ENCODE results near the gene DNAH1.
"Not testable (repeated sequence)": the region's sequence is repeated elsewhere in the genome, so short reads cannot be mapped to it uniquely, and the experiment has no call there.

Gene DNAH1

DNA sequence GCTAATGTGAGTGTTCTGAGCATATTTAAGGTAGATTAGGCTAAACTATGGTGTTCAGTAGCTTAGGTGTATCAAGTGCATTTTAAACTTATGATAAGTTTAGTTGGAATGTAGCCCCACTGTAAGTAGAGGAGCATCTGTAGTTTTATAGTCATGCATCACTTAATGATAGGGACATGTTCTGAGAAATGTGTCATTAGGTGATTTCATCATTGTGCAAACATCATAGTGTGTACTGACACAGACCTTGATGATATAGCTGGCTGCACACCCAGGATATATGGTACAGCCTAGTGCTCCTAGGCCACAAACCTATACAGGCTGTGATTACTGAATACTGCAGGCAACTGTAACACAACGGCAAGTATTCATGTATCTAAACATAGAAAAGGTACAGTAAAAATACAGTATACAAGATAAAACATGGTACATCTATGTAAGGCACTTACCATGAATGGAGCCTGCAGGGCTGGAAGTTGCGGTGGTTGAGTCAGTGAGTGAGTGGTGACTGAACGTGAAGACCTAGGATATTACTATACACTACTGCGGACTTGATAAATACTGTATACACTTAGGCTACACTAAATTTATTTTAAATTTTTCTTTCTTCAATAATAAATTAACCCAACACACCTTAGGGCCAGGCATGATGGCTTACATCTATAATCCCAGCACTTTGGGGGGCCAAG lies 17.9 kb downstream of the DNAH1 start:
- Mint-ChIP-seq H3K4me3 (no peak overlapping the region), H3K9me3 (no peaks in the 10 kb centered on the region), H3K36me3 (no peaks in the 10 kb centered on the region), H3K27me3 (no peaks in the 10 kb centered on the region), H3K4me1 (no peaks in the 10 kb centered on the region), H3K27ac (no peak overlapping the region)

DNA sequence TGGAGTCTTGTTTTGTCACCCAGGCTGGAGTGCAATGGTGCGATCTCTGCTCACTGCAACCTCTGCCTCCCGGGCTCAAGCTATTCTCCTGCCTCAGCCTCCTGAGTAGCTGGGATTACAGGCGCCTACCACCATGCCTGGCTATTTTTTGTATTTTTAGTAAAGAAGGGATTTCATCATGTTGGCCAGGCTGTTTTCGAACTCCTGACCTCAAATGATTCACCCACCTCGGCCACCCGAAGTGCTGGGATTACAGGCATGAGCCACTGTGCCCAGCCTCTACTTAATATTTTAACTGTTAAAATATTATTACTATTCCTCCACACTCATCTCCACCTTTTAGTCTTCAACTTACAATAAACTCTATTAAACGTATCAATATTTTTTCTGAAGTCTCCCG lies 22.0 kb downstream of the DNAH1 start:
- not testable (repeated sequence) for H3K36me3 Mint-ChIP-seq, H3K27ac Mint-ChIP-seq, H3K4me1 Mint-ChIP-seq, H3K4me3 Mint-ChIP-seq, H3K27me3 Mint-ChIP-seq, H3K9me3 Mint-ChIP-seq

DNA sequence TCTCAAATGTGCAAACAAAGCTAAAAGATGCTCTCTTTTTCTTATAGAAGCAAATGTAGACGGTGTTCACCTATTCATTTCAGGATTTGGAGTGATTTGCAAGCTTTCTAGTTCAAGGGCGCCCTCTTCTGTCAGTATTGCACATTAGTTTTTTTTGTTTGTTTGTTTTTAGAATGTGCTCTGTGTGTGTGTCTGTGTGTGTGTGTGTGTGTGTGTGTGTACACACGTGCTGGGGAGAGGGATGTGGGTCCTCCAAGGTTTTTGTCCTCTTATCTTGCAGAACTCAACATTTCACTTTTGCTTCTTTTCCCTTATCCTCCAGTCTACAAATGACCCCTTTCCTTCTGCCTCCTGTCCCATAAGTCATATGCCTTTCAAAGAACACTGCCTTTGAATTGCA lies 23.5 kb downstream of the DNAH1 start:
- H3K4me1 Mint-ChIP-seq = peaks cover 8% of the 10 kb centered on the region
- H3K27me3 Mint-ChIP-seq = no peaks in the 10 kb centered on the region
- peaks cover 7% of the 10 kb centered on the region for H3K36me3 Mint-ChIP-seq
- H3K4me3 Mint-ChIP-seq = no peak overlapping the region
- H3K9me3 Mint-ChIP-seq = no peaks in the 10 kb centered on the region
- no peak overlapping the region for H3K27ac Mint-ChIP-seq

DNA sequence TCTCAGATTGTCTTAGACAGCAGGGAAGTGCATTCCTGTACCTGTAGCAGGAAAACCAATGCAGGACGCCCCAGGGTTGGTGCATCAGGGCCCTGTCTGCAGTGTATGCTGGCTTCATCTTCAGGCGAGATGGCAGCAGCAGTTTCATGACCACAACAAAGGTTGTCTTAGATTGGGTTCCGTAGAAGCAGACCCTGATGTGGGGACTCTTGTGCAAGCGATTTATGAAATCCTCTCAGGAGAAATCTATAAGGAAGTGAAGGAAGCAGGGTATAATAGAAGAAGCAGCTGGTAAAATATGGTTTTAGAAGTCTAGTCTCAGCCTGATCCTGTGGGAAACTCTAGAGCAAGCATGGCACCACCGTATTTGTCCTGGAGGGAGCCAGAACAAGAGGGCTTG lies 25.0 kb downstream of the DNAH1 start:
- no peak overlapping the region for H3K4me3 Mint-ChIP-seq
- peaks cover 8% of the 10 kb centered on the region for H3K4me1 Mint-ChIP-seq
- no peak overlapping the region for H3K27ac Mint-ChIP-seq
- no peaks in the 10 kb centered on the region for H3K9me3 Mint-ChIP-seq
- H3K27me3 Mint-ChIP-seq = no peaks in the 10 kb centered on the region
- H3K36me3 Mint-ChIP-seq = peaks cover 7% of the 10 kb centered on the region

DNA sequence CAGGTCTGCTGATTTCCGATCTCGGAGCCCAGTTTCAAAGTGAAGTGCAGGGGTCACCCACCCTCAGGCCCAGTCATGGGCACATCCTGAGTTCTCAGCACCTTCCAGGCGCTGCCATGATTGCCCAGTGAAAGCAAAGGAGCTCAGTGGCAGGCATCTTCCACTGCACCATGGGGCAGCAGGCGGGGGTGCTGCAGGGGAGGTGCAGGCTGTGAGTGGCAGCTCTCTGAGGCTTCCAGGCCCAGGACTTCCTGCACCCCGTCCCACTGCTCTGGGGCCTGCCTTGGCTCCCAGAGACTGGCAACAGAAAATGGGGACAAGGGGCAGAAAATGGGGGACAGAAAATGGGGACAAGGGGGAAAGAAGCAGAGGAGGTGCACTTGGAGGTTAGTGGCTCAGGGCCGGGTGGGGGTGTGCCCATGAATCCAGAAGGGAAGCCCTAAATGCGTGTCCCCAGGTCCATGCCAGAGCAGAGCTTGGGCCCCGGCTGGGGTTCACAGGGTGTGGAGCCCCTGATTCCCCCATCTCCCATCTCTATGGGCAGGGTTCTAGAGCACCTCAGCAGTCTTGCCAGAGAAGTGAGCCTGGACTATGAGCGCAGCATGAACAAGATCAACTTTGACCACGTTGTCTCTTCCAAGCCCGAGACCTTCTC lies 28.0 kb downstream of the DNAH1 start:
- Mint-ChIP-seq H3K4me3 (no peak overlapping the region), H3K9me3 (no peaks in the 10 kb centered on the region), H3K27ac (no peak overlapping the region), H3K4me1 (peaks cover 8% of the 10 kb centered on the region), H3K36me3 (peaks cover 9% of the 10 kb centered on the region), H3K27me3 (no peaks in the 10 kb centered on the region)

DNA sequence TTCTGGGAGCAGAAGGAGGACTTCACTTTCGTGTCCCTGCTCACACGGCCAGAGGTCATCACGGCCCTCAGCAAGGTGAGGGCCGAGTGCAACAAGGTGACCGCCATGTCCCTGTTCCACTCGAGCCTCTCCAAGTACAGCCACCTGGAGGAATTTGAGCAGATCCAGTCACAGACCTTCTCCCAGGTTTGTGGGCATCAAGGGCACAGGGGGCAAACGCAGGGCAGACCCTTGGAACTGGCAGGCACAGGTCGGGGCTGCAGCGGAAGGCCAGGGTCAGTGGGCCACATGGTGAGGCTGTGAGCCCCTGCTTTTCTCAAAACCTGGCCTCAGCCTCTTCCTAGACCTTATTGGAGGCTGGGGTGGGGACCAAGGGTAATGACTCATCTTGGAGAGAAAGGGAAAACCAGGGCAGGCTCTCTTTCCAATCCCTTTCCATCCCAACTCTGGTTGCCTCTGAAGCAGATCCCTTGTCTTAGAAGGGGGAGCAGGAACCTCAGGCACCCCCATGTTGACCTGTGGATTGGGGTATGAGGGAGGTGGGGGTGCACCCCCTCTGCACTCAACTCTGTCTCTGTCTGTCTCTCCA lies 29.5 kb downstream of the DNAH1 start:
- Mint-ChIP-seq H3K36me3 (peaks cover 4% of the 10 kb centered on the region), H3K4me1 (no peaks in the 10 kb centered on the region), H3K27ac (no peak overlapping the region), H3K9me3 (no peaks in the 10 kb centered on the region), H3K27me3 (no peaks in the 10 kb centered on the region), H3K4me3 (no peak overlapping the region)

DNA sequence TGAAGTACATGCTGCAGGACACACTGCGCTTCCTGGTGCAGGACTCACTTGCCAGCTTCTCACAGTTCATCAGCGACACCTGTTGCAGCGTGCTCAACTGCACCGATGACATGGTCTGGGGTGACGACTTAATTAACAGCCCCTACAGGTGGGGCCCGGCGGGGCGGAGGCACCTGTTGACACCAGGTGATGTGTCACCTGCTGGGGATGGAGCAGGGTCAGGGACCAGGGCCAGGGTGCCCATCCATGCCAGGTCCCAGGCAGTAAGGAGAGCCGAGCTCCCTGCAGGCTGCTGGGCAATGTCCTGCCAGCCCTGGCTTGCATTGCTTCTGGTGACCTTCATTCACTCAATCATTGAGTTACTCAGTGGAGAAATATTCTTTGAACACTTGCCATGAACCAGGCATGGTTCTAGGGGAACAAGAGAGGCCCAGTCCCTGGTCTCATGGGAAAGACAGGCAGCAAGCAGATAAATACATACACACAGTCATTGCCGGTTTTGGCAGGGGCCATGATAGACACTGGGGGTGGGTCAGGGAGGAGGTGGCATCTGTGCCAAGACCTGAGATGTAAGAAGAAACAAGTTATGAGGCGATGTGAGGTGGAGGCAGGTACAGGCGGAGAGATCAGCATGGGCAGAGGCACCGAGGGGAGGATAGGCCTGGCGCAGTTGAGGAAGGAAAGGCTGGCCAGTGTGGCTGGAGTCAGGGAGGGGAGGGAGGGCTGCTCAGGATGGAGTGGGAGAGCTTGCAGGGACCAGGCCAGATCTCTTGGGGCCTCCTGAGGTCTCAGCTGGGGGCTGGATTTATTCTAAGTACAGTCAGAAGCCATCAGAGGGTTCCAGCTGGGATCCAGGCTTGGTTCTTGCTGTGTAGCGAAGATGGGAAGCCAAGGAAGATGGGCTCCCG lies 30.8 kb downstream of the DNAH1 start:
- no peaks in the 10 kb centered on the region for H3K27me3 Mint-ChIP-seq
- H3K4me1 Mint-ChIP-seq = no peaks in the 10 kb centered on the region
- H3K36me3 Mint-ChIP-seq = peaks cover 2% of the 10 kb centered on the region
- no peaks in the 10 kb centered on the region for H3K9me3 Mint-ChIP-seq
- H3K27ac Mint-ChIP-seq = no peak overlapping the region
- no peak overlapping the region for H3K4me3 Mint-ChIP-seq

DNA sequence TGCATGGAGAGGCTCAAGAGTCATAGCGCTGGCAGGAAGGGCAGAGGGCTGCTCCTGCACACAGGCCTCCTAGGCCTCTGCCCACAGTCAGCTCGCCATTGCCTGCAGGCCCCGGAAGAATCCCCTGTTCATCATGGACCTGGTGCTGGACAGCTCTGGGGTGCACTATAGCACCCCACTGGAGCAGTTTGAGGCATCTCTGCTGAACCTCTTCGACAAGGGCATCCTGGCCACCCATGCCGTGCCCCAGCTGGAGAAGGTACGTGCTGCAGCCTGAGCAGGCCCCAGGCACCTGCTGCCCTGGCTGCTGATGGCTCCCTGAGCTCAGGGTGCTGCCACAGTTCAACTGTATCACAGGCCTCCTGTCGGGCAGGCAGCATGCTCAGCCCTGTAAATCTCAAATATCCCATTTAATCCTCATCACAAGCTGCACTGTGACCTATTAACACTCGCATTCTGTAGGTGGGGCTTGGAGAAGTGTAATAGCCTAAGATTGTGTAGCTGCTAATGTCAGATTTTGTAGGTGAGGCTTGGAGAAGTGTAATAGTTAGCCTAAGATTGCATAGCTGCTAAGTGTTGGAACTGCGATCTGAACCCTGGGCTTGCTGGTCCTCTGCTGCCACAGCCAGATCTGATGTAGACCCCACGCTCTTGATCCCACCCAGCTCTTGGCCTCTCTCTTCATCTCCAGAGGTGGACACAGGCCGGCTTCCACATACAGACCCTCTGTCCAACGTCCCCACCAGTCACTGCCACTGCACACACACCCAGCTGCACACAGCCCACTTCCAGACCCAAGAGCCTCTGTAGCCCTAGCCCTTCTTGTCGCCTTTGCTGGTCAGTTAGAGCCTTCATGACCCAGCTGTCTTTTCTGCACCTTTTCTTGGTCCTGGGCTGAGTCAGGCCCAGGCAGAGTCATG lies 31.9 kb downstream of the DNAH1 start:
- no peak overlapping the region for H3K27ac Mint-ChIP-seq
- no peak overlapping the region for H3K4me3 Mint-ChIP-seq
- no peaks in the 10 kb centered on the region for H3K9me3 Mint-ChIP-seq
- H3K27me3 Mint-ChIP-seq = no peaks in the 10 kb centered on the region
- peaks cover 2% of the 10 kb centered on the region for H3K36me3 Mint-ChIP-seq
- no peaks in the 10 kb centered on the region for H3K4me1 Mint-ChIP-seq

DNA sequence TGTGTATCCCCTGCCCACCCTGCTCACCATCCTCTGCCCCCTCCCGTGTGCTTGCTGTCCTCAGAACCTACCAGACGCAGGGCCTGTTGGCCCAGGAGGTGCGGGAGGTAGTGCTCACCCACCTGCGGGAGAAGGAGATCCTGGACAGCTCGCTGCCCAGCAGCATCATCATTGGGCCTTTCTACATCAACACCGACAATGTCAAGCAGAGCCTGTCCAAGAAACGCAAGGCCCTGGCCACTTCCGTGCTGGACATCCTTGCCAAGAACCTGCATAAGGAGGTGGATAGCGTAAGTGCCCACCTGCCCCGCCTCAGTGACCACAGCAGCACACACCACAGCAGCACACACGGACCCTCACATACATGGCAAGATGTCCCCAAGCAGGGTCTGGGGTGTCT lies 33.0 kb downstream of the DNAH1 start:
- no peaks in the 10 kb centered on the region for H3K27me3 Mint-ChIP-seq
- no peaks in the 10 kb centered on the region for H3K4me1 Mint-ChIP-seq
- no peak overlapping the region for H3K27ac Mint-ChIP-seq
- H3K9me3 Mint-ChIP-seq = no peaks in the 10 kb centered on the region
- H3K4me3 Mint-ChIP-seq = no peak overlapping the region
- peaks cover 2% of the 10 kb centered on the region for H3K36me3 Mint-ChIP-seq

DNA sequence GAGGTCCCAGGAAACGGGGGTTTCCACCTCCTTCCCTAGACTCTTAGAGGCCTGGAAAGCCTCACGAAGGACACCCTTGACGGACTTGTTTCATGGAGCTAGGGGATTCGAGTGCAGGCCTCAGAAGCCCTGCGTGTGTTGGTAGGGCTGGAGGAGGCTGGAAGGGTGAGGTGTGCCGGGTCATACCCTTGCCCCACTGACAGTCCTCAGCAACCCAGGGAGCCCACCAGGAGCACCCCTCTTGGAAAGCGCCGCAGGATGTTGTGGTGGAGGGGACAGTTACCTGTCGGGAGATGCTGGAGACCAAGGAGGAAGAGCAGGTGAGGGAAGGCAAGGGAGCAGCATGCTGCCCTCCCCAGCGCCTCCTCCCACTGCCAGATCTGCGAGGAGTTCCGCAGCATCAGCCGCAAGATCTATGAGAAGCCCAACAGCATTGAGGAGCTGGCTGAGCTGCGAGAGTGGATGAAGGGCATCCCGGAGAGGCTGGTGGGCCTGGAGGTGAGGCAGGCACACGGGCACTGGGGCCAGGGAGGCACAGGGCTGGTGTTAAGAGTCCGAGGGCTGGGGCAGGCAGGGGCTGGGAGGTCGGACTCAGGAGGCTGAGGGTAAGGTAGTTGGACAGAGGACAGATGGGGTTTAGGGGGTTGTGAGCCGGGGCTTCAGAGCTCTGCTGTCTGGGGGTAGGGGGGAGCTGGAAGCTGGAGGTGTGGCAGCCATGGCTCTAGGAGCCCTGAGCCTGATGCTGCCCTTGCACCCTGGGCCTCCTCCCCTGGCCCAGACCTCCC lies 33.7 kb downstream of the DNAH1 start:
- no peak overlapping the region for H3K4me3 Mint-ChIP-seq
- H3K27me3 Mint-ChIP-seq = no peaks in the 10 kb centered on the region
- no peaks in the 10 kb centered on the region for H3K9me3 Mint-ChIP-seq
- H3K4me1 Mint-ChIP-seq = no peaks in the 10 kb centered on the region
- H3K27ac Mint-ChIP-seq = no peak overlapping the region
- peaks cover 2% of the 10 kb centered on the region for H3K36me3 Mint-ChIP-seq

DNA sequence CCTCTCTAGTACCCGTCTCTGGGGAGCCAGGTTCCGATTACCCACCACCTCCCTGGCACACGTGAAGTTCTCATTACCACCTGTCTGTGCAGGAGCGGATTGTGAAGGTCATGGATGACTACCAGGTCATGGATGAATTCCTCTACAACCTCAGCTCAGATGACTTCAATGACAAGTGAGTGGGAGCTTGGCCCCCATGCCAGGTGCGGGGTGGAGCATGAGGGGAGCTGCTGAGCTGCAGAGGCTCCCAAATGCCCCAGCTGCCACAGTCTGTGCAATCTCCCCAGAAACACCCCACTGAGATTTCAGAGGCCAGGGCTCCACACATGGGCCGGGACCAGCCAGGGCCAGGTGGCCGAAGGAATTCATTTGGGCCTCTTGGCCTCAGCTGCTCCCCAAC lies 34.3 kb downstream of the DNAH1 start:
- Mint-ChIP-seq H3K36me3 (peaks cover 2% of the 10 kb centered on the region), H3K9me3 (no peaks in the 10 kb centered on the region), H3K4me3 (no peak overlapping the region)

DNA sequence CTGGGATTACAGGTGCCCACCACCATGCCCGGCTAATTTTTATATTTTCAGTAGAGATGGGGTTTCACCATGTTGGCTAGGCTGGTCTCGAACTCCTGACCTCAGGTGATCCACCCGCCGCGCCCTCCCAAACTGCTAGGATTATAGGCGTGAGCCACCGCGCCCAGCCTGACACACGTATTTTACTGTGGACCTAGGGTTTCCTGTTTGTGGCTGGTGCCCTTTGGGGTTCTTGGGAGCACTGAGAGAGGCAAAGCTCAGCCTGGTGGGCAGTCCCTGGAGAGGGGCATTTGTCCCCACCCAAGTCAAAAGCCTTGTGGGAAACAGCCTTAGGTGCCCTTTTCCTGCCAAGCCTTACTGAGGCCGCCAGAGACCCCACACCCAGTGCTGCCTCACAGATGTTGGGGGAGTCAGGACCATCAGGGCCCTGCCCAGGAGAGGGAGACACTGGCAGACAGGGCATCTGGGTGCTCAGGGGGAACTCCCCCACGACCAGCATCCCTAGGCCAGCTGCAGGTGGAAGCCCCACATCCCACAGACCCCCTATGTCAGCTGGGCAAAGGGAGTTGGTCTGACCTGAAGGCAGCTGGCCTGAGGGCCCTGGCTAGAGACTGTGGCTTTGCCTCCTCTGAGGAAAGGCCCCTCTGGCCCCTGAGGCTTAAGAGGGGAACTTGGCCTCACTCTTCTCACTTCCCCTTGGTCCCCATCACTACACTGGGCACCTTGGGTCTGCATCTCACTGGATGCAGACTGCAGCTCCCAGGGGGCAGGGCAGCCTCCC lies 35.1 kb downstream of the DNAH1 start:
- H3K27me3 Mint-ChIP-seq = no peaks in the 10 kb centered on the region
- H3K27ac Mint-ChIP-seq = no peak overlapping the region
- no peaks in the 10 kb centered on the region for H3K4me1 Mint-ChIP-seq
- peaks cover 2% of the 10 kb centered on the region for H3K36me3 Mint-ChIP-seq
- H3K4me3 Mint-ChIP-seq = no peak overlapping the region
- no peaks in the 10 kb centered on the region for H3K9me3 Mint-ChIP-seq

More for the DNA sequence above, 34.3 kb downstream of the DNAH1 start:
- Mint-ChIP-seq H3K27ac (no peak overlapping the region), H3K27me3 (no peaks in the 10 kb centered on the region), H3K4me1 (no peaks in the 10 kb centered on the region)

DNA sequence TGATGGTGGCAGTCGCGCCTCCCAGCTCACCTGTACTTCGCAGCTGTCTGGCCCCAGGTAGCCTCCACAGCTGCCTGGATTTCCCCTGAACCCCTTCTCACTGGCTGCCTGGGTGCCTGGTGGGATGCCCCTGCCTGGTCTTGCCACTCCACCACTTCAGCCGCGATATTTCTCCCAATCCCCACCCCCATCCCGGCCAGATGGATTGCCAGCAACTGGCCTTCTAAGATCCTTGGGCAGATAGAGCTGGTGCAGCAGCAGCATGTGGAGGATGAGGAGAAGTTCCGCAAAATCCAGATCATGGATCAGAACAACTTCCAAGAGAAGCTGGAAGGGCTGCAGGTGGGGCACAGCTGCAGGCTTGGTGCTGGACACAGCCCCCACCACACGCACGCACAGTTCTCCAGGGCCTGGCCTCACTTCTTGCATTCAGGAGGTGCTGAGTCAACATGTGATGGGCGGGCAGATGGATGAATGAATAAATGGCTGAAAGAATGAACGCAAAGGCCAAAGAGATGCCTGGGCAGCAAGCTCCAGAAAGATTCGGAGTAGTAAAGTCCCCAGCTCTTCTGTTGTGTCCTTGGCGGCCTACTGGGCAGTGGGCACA lies 35.7 kb downstream of the DNAH1 start:
- Mint-ChIP-seq H3K9me3 (no peaks in the 10 kb centered on the region), H3K4me1 (no peaks in the 10 kb centered on the region), H3K4me3 (no peak overlapping the region), H3K36me3 (peaks cover 2% of the 10 kb centered on the region), H3K27ac (no peak overlapping the region), H3K27me3 (no peaks in the 10 kb centered on the region)

Measured in activated naive CD4-positive, alpha-beta T cell treated with anti-CD3 and anti-CD28 coated beads, Interleukin-2, amount 50 U/mL, for 24 hours (primary cell).